ENCODE results near the gene STK25.
"Not testable (repeated sequence)": the region's sequence is repeated elsewhere in the genome, so short reads cannot be mapped to it uniquely, and the experiment has no call there.

Gene STK25

DNA sequence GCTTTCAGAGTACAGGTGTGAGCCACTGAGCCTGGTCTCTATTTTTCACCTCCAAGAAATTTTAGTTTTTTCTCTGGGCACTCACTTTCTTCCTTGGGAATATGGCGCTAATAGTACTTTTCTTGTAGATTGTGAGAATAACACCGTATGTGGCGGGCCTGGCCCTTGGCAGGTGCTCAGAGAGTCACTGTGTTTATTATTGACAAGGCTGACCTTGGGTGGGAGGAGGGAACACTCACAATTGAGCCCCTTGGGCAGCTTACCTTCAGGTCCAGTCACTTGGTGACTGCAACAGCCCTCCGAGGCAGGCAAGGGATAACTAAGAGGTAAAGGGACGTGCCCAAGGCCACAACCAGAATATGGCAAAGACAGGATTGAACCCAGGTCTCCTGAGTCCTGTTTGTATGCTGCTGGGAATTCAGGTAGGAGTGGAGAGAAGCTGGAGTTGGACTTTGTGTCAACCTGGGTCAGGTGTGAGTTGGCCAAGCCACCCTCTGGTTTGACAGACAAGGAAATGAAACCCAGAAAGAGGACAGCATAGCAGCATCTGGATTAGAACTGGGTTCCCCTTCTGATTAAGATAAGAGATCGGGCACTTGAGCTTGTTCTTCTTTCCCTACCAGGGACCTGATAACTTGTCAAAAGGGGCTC is 2.8 kb upstream of the STK25 start:
- DNase-seq = no peak

DNA sequence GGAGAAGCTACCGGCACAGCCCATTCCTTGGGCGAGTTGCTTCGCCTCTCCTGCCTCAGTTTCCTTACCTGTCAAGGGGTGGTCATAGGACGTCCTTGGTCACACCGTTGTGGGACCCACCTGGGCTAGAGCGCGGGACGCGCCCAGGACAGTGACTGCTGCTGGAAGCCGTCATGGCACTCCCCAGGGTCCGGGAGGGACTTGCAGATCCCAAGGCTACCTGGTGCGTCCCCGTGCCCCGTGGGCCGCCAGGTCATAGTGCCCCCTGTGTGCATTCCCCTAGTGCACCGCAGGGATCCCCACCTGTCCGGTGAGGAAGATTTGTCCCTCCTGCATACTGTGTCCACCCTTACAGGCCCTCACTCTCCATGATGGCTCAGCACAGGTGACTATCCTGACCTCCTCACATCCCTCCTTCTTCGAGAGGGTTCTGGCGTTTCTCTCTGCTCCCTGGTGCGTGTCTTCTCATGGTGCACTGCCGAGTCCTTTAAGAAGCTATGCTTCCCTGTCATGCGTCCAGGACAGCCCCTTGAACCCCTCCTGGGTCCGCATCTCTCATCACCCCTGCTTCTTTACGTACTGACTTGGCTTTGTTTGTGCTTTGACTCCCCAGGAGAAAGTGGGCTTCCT is 886 bp upstream of the STK25 start:
- DNase-seq = peak in 3 of 56 donors; percentile 47 to 67 (median 53)

GRCh38 chr2:241507430-241508239 is 749 bp downstream of the STK25 start:
- DNase-seq = peak in 24 of 56 donors; percentile 23 to 67 (median 46)

GRCh38 chr2:241506793-241507429 is 1.5 kb downstream of the STK25 start:
- no peak for DNase-seq

- DNase-seq = not testable (repeated sequence)
Observed at GRCh38 chr2:241506317-241506716, 2.1 kb downstream of the STK25 start.

DNA sequence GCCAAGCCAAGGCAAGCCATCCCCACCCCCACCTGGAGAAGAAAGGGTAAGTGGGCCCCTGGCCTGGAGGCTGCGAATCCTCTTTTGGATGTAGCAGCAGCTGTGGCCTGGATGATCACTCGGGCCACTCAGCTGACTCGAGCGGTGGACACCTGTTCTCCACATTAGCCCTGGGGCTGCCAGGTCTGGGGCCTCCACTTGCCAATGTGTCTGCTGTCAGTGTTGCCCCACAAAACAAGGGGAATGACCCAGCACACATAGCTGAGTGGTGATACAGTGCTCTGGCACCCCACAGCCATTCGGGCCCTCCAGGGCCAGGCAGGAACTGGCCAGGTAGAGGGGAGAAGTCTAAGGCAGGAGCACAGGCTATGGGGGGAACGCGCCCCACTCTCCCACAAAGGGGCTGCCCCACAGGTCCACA is 2.6 kb downstream of the STK25 start:
- no peak for DNase-seq

GRCh38 chr2:241505086-241505780 is 3.2 kb downstream of the STK25 start:
- DNase-seq = no peak

DNA sequence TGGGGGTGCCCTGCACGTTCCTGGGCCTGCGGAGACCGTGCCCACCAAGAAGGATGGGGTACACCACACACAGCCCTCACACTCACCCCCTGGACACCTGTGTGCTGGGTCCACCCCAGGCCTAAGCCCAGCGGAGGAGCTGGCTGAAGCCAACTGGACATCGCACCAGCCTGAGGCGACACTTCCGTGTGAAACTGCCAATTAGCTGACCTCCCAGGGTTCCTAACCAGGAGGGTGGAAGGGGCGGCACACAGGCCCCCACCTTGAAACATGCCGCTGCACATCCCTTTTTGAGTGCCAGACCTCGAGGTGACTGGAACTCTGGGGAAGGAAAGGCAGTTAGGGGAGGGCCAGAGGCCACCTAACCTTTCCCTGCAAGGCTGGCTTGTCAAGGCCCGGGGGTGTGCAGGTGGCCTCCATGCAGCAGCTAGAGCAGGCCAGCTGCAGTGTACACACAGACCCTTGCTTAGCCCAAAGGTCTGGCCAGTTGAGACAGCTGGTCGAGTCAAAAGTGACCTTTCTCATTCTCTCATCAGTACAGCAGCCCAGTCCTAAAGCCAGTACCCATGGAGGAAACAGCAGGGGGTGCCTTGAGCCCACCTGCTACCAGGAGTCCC is 4.5 kb downstream of the STK25 start:
- no peak for DNase-seq

- no peak for DNase-seq
Observed at GRCh38 chr2:241502281-241502680, 6.1 kb downstream of the STK25 start.

- DNase-seq = no peak
Observed at GRCh38 chr2:241501551-241501950, 6.8 kb downstream of the STK25 start.

DNA sequence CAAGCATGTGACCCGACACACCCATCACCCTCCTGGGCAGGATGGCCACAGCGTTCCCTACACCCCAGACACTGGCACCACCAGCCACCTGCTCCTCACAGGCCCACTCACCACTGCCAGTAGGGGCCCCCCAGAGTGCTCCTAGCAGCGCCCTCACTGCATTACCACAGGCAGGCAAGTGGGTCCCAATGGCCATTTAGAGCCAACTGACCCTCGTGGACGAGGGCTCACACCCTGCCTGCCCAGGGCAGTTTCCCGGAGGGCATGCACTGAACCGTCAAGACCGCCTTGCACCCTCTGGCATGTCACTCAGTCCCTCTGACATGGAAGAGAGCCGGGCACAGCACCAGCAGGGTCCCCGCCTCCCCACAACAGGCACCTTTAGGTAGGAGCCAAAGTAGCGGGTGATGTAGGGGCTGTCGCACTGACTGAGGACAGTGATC is 7.3 kb downstream of the STK25 start:
- no peak for DNase-seq

- no peak for DNase-seq
Observed at GRCh38 chr2:241500431-241500975, 7.9 kb downstream of the STK25 start.

GRCh38 chr2:241500016-241500415 is 8.4 kb downstream of the STK25 start:
- no peak for DNase-seq

DNA sequence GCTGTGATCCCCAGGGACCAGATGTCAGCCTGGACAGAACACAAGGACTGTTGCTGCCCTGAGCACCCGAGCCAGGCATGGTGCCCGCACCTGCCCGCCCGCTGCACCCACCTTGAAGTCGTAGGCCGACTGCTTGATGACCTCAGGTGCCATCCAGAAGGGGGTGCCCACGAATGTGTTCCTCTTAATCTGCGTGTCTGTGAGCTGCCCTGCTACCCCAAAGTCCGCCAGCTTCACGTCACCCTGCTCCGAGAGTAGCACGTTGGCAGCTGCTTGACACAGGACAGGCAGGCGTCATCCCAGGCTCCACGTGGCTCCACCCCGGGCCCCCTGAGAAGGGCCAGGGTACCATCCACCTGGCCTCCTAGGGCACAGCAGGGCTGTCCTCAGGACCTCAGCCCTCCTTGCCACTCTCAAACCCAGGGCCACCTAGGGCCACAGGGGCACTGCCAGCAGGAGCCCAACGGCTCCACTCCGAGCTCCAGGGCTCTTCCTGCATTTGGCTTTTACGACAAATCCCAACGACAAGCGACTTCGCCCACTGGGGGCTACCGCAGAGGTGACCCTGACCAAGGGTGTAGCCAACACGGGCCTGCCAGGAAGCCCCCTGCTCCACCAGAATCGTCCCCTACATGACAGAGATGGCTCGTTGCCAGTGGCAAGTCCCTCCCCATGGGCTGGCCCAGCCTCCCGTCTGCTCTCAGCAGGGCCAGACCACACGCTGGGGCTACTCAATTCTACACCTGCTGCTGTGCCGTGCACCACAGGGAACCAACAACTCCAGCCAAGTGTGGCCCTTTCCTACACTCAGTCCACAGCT is 9.0 kb downstream of the STK25 start:
- DNase-seq = no peak

DNA sequence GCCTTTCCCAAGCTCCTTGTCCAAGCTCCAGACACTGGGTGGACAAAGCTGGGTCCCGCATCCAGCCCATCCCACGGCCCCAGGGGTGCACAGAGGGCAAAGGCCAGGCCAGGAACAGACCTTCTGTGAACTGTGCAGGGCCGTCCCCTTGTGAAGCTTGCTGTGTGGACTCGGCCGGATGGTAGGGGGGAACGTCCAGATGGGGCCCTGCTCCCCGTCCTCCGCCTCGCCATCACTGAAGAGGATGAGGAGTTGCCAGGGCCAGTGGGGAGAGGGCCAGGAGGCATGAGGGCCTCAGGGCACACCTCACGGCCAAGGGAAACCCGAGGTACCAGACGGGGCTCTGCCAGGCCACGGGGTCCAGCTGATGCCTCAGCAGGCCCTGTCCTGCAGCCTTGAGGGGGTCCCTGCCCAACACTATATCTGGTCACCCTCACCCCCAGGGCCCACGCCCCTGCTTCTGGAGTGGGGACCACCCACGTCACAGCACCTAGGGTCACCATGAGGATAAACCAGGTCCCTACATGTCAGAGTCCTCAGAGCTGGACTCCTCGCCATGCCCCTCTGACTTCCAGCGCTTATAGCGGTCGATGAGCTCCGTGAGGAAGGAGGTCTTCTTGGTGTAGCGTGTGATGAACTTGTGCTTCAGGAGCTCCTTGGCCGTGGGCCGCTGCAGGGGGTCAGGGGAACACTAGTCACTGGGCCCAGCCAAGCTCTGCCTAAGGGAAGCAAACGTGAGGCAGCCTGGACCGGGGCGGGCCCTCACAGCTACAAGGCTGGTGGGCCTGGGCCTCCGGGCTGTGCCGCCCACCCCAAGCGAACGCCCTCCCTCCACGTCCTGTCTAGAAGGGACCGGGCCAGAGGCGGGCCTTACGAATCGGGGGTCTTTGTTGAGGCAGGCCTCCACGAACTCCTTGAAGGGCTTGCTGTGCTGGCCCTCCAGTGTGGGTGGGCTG is 10.0 kb downstream of the STK25 start:
- DNase-seq = no peak

GRCh38 chr2:241496904-241497877 is 11.2 kb downstream of the STK25 start:
- peak in 1 of 56 donors; percentile 22 for DNase-seq
